ENCODE measurements around the gene PGAP6.

The PGAP6 gene

GRCh38 chr16:322476-323143, 59.2 kb downstream of the PGAP6 start:
- no peak for DNase-seq

DNA sequence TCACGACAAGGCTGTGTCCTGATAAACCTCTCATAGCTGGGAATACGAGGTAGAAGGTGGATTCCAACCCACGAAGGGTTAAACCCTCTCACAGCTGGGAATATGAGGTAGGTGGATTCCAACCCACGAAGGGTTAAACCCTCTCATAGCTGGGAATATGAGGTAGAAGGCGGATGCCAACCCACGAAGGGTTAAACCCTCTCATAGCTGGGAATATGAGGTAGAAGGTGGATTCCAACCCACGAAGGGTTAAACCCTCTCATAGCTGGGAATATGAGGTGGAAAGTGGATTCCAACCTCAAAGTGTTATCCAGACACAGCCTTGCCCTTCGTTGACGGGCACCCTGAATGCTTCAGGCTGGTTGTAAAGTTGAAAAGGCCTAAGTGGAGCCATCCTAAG, 60.2 kb downstream of the PGAP6 start:
- no peak for DNase-seq

Measured in SHP77 (cell line).